ENCODE measurements around the gene VILL. TPM values are rescaled to one million over a fixed set of nuclear protein-coding genes. Genes with fewer than 3 reads are reported as not detected.
"Not testable (repeated sequence)": the region's sequence is repeated elsewhere in the genome, so short reads cannot be mapped to it uniquely, and the experiment has no call there.

The VILL gene
- total RNA-seq, 1 experiment from 2014 or later: not detected

DNA sequence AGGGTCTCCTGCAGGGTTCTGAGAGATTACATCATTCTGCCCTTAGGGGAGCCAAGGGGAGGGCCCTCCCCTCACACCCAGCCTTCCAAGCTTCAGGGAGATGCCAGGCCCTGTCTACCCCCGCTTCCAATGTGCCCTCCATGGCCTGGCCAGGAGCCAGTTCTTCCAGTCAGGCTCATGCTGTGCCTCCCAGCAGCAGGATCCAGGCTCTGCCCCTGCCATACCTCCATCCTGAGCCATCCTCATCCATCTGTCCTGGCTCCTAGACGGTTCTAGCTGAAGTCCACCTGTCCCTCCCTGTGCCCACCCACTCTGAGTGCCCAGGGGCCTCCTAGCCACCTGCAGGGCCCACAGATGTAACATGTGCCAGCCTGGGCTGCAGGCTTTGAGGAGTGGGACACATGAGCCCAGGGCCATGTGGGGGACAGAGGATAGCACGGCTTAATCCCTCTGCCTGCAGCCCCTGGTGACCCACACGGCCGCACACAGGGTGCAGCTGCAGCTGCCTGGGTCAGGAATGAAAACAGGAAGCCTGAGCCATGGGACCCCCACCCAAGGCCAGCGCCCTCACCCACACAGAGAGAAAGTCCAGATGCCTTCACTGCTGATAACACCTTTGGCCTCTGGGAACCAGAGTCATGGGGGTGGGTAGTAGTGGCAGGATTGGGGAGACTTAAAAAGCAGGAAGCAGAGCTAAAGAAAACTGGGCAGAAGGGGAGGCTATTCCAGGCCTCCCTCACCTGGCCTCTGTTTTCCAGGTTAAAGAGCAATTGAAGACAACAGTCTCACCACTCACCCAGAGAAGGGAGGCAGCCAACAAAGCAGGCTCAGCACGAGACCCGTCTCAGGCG is 27.1 kb downstream of the VILL start:
- DNase-seq (ENCODE audit: low spot score): no peak

DNA sequence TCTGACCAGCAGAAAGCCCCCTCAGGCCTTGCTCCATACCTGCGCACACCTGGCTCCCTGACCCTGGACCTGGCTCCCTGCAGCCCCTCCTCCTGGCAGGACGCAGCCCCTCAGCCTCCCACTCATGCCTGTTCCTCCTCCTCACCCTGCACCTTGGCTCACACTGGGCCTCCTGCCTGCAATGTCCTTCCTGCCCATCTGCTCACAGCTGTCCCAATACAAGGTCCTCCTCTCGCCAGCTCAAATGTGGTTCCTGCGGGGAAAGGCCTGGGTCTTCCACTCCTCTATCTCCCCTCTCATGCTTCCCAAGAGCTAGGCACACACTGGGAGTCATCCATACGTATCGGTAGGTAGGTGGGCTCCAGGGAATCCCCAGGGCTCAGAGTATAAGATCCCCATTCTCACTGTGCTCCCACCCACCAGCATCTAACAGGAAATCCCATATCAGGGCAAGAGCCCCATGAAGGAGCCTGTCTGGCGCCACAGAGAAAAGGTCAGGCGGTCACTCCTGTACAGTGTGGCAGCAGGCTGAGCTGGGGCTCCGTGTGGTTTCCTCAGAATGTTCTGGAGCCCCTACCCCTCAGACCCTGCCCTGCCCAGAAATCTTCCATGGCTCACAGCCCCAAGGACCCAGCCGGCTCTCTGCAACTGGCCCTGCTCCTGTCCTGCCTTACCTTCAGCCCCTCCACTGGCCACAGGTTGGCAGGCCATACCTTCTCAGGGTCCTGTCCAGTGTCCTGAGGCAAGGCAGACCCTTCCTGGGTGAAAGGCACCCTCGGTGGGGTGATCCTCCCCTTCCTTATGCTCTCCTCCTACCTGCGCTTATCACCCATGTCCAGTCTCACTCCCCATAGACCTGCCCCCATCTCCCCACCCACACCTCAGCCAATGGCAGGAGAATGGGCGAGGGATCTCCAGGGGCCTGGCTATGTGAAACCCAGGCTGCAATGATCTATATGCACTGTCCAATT is 28.0 kb downstream of the VILL start:
- no peak for DNase-seq (ENCODE audit: low spot score)

GRCh38 chr3:38019658-38020341 is 29.2 kb downstream of the VILL start:
- no peak for DNase-seq (ENCODE audit: low spot score)

DNA sequence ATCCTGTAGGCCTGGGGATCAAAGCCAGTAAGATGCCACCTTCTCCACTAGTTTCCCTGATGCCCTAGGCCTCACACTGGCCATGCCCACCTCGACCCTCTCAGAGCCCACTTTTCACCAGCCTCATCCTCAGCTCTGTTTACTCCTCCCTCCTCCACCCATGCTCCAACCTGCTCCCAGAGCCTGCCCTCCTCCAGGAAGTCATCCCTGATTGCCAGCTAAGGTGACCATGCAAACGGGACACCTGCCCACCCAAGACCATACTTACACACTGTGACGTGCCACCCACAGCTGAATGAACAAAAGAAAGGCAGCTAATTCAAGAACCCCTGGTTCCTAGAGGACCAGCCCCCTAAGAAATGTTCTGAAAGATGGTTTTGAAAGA is 29.7 kb downstream of the VILL start:
- DNase-seq (ENCODE audit: low spot score): no peak

GRCh38 chr3:38021196-38021595 is 30.6 kb downstream of the VILL start:
- no peak for DNase-seq (ENCODE audit: low spot score)

DNA sequence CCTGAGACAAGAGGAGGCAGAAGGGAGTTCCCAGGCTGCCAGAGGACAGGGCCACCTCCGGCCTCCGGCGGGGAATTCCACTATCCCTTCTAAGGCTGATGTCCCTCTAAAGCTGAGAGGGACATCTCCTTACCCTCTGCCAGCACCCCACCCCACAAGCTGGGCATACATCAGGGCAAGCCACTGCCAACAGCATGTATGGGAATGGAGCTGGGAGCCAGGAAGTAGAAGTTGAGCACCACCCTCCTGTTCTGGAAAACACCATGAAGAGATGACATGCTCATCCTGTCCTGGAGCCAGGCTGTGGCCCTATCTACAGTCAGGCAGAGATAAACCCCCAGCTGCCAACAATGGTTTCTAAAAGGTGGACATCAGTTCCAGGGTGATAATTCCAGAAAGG is 31.7 kb downstream of the VILL start:
- no peak for DNase-seq (ENCODE audit: low spot score)

DNA sequence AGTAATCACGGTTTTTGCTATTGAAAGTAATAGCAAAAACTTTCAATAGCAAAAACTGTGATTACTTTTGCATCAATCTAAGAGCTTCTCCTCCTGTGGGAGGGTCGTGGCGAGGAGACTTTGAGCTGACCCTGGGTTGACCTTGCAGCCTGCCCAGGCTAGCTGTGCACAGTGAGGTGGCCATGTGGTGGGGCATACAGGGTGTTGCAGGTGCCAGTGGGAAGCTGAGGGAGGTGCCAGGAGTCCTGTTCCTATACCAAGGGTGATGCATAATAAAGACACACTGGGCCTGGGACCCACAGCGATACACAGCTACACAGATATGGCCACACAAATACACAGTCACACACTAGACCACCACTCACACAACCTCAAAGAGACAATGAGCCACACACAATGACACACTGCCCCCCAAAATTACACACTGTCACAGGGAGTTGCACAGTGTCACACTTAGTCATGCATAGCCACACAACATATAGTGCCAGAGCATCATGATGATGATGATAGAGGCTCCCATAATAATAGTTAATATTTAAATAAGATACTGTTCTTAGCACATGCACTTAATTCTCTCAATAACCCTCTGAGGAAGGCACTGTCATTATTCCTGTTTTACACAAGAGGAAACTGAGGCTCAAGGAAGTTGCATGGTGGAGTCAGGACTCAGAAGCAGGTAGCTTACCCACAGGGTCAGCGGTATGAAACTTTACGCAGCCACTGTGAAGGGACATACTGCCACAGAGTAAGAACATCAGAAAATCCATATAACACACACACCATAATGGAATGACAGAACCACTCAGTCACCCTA is 32.5 kb downstream of the VILL start:
- no peak for DNase-seq (ENCODE audit: low spot score)

DNA sequence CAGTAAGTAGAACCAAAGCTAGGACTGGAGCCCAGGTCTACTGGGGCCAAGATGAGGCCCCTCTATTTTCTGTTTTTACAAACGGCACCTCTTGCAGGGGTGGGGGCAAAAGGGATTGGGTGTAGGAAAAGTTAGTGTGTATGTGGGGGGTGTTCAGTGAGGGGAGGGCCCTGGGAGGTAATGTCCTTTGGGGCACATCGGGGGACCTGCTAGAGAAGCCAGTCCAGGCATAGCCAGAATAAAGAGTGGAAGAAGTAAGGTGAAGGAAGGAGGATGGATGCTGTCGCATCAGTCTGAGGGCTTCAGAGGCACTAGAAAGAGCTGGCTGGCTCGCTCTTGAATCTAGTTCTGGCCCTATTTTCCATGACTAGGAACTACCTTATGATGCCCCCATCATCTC is 36.3 kb downstream of the VILL start:
- DNase-seq (ENCODE audit: low spot score): no peak

DNA sequence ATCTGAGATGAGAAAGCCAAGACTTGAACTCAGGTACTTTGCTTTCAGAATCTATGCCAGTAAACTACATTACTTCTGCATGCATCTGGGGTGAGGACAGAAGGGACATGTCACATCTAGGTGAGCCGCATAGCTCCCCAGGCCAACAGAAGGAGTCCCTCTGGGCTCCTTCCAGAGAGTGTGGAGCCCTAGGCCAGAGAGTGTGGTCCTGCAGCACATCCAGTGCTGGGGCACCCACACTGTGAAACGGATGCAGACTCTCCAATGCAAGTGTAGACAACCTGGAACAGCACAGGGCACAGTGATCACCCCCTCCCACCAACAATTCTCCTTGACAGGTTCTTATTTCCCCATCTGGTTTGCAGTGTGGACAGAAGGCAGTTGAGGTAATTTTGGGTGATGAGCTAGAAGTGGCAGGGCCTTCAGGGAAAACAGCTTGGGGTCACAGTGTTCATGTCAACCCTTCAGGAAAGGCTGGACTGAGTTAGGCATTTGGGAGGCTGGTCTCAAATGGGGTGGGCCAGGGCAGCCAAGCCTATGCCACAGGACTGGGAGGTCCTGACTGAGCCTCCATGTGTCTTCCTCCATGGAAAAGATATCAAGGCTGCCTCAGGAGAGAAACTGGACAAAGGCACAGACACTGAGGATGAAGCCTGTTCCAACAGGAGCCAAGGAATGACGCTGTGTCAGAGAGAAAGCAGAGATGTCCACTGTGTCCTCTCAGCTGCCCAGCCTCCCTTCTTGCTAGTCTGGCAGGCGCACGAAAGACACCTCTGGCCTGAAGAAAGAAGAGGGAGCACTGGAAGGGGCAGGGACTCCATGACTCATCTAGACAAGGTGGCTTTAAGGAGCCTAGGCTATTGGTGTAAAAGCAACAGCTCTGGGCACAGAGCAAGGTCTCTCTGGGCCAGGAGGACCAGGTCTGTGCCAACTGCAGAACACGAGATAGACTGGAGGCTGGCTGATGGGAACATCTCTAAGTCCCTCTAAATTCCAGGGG is 37.2 kb downstream of the VILL start:
- DNase-seq (ENCODE audit: low spot score): no peak

- DNase-seq (ENCODE audit: low spot score): no peak
Measured at GRCh38 chr3:38028621-38029361, 38.2 kb downstream of the VILL start.

DNA sequence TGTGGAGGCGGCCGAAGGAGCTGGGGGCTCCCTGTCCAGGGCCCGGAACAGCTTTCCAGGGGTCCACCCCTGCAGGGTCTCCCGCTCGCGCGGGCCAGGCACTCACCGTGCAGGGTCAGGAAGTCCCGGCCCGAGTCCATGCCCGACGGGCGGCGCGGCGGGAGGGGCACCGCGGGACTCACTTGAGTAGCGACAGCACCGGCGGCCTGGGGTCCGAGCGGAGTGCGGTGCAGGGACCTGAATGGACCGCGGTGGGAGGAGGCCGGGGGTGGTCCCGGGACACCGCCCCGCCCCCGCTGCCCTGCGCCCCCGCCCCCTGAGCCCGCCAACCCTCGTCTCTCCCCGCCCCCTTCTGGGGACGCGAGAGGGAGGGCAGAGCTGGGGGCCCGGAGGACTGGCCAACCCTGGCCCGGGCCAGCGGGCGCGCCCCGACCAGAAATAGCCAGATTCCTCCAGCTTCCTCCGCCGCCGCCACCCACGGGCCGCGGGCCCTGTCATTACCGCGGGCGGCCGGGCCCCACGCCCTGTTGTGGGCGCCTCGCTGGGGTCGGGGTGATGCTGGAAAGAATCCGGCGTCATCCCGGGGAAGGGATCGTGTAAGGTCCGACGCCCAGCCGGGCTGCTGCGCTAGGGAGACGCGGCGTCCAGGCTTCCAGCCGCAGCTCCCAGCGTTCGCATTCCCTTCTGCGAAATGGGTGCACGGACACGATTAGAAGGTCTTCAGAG is 39.0 kb downstream of the VILL start, which contains the start of gene PLCD1:
TSS of gene PLCD1 (minus strand) at position 243 of the 726 bp plus-strand sequence. CDS start at position 140, 103 bp downstream.
- no peak for DNase-seq (ENCODE audit: low spot score)

- no peak for DNase-seq (ENCODE audit: low spot score)
Measured at GRCh38 chr3:38030126-38031021, 39.8 kb downstream of the VILL start.

GRCh38 chr3:38031022-38031994 is 40.7 kb downstream of the VILL start:
- peak; percentile 74 for DNase-seq (ENCODE audit: low spot score)

- DNase-seq (ENCODE audit: low spot score): no peak
Measured at GRCh38 chr3:38032328-38032865, 41.8 kb downstream of the VILL start.

DNA sequence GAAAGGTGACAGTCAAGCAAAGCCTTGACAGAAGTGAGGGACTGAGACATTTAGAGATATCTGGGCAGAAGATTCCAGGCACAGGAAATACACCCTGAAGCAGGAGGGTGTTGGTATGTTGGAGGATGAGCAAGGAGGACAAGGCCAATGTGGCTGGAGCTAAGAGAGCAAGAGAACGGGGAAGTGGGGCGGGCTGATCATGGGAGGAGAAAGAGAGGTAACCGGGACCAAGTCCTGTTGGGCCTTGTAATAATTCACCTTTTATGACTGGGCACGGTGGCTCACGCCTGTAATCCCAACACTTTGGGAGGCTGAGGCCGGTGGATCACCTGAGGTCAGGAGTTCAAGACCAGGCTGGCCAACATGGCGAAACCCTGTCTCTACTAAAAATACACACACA is 43.0 kb downstream of the VILL start:
- not testable (repeated sequence) for DNase-seq (ENCODE audit: low spot score)

- DNase-seq (ENCODE audit: low spot score): not testable (repeated sequence)
Measured at GRCh38 chr3:38034335-38034734, 43.7 kb downstream of the VILL start.
